Right kidney (tissue), 1 donor: ENCODE measurements around the gene SLC2A10.

Source experiments
- DNase-seq: peaks from one replicate; pipeline ENCODE4 v3.0.0-alpha.2; 2016

SLC2A10 gene

GRCh38 chr20:46725186-46726165 lies 16.0 kb downstream of the SLC2A10 start:
- DNase-seq: no peak

- no peak for DNase-seq
Observed at GRCh38 chr20:46731770-46732169, 22.3 kb downstream of the SLC2A10 start.

- no peak for DNase-seq
Observed at GRCh38 chr20:46735436-46735835, 26.0 kb downstream of the SLC2A10 start.

DNA sequence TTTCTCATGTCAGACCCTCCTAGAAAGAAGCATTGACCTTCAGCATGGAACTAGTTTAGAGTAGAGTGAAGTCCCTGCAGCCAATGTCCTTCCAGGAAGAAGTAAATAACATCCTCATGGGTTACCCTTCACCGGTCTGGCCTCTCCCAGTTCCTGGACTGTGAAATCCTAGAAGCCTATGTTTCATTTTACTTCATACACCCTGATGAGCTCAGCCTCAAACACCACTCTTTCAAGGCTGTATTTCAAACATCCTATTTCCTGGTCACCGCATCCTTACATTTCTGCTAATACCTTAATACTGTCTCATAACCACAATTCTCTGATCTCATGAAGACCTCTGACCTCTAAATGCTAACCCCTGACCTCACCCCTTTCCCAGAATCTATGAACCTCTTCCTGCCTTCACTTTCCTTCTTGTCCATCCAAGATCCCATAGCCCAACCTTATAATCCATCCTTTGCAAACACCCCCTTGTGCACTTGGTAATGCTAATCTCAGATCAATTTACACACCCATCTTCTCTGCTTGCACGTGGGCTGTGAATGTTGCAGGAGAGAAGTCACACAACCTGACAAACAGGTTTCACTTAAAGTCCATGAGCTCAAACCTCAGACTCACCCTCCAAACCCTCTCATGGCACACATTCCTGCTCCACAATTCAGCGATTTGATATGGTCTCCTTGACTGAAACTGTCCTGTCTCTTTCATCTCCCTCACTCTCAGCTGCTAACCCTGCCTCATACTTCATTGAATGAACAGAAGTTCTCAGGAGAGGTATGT lies 30.2 kb downstream of the SLC2A10 start:
- no peak for DNase-seq

DNA sequence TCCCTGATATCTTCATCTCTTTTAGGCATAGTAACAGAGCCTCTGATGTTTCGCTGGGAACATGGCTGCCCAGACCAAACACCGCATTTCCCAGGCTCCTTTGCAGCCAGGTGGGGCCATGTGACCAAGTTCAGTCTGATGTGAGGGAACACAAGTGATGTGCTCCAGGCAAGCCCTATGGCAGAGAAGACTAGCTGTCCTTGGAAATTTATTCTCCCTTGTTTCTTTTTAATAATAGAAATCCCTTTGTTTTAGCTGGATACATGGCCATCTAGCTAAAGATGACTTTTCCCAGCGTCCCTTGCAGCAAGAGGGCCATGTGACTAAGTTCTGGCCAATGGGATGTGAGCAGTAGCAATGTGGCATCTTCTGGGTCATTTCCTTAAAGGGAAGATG lies 30.8 kb downstream of the SLC2A10 start:
- DNase-seq: no peak

GRCh38 chr20:46741924-46742668 lies 32.6 kb downstream of the SLC2A10 start:
- no peak for DNase-seq

DNA sequence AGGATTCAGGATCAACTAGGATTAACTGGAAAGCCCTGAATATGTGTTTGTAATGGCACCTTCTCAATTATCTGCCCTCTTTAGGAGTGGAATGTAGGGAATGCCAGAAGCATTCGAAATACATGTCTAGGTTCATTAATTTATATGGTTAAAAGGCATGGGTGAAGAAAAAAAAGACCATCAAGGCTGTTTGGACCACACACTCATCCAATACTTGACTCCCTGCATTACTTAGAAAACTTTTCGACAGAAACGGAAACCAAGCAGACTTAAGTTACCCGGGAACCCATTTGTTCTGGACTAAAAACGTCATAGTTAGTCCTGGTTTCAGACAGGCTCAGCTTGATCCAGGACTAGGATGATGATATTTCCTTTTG lies 33.2 kb downstream of the SLC2A10 start:
- DNase-seq: no peak

GRCh38 chr20:46743088-46743487 lies 33.6 kb downstream of the SLC2A10 start:
- DNase-seq: no peak

DNA sequence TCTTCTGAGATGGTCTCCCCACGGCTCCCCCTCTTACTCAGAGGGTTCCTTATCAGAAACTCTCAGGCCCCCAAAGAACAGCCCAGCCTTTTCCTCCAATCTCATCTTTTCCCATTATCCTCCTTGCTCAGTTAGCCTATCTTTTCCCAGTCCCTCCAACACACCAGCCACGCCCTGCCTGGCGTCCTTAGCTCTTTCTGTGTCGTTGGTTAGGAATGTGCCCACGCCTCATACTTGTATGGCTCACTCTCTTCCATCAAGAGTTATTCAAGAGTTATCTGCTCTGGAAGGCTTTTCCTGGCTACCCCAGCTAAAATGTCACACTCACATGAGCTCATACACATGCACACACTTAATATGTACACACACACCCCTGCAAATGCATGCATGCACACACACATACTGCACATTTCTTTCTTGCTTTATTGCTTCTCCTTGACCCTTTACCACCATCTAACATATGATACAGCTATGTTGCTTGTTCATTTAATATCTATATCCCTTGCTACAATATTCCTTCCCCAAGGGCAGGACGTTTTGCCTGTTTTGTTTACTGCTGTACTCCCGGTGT lies 37.6 kb downstream of the SLC2A10 start:
- no peak for DNase-seq

DNA sequence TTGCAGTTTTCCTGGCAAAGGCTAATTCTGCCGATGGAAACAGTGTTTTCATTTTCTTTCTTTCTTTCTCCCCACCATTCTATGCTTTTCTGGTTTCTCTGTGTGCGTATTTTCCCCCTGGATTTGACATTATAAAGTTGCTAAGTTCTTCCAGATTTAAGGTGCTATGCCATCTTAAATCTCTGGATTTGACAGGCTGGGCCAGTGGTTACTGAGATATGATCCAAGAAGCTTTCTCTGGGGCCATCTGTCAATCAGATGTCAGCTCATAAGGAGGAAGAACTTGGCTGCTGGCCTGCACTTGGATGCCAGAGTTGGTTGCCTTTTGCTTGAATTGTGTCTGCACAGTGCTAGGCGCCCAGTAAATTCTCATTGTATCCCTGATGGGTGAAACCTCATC lies 39.7 kb downstream of the SLC2A10 start:
- DNase-seq: no peak

GRCh38 chr20:46751856-46752255 lies 42.4 kb downstream of the SLC2A10 start:
- no peak for DNase-seq

DNA sequence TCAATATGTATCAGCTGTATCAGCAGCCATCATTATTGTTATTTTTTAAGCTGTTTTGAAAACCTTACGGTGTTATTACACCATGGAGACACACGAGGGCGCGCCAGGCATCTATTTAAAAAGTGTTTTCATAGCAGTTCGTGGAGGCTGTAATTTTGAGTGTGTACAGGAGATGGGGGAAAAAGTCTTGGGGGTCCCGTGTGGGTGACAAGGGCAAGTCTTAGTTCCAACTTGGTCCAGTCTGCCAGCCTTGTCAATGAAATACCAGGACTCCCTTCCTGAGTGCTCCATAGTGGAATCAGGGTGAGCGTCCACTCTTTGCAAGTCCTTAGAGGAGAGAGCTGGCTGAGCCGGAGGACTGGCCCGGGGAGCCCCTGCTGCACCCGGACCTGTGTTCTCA lies 43.3 kb downstream of the SLC2A10 start:
- peak; percentile 57 for DNase-seq

DNA sequence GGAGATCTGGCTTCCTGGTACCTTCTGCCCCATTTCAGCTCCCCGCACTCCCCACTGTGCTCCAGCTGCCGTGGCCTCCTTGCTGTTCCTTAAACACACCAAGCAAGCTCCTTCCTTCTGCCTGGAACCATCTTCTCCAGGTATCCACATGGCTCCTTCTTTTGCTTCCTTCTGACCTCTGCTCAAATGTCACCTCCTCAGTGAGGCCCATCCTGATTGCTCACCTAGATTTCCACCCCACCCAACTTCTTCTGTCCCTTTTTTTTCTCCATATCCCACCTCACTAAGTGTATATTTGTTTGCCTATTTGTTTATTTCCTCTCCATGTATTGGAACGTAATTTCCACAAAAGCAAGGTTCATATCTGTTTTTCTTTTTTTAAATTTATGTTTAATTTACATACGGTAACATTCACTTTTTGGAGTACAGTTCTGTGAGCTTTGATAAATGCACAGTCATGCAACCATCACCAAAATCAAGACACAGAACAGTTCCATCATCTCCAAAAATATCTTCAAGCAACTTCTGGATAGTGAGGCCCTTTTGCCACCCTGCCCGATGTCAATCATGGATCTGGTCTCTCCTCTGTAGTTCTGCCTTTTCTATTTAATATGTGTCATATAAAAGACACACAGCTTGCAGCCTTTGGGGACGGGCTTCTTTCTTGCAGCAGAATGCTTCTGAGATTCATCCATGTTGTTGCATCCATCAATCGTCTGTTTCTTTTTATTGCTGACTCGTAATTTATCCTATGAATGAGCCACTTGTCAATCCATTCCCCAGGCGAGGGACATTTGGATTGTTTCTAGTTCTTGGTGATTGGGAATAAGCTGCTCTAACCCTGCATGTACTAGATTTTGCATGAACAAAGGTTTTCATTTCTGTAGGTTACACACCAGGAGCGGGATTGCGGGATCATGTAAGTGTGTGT lies 46.3 kb downstream of the SLC2A10 start:
- no peak for DNase-seq

GRCh38 chr20:46756419-46756818 lies 47.0 kb downstream of the SLC2A10 start:
- no peak for DNase-seq

DNA sequence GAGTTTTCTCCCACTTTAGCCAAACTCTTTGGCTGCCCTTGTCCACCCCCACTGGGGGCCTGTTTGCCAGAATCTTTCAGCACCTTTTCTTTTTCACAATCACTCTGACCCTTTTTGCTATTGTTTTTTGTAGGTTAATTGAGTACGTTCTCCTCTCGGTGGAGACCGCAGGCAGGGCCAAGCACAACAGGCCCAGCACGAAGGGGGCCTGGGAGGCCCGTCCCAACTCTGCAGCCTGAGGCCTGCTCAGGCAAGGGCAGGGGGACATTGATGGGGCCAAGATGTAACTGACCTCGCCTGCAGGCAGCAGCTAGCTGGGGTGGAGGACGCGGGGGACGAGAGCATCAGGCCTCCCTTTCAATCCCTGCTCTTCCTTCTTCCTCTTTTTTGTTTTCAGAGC lies 47.7 kb downstream of the SLC2A10 start:
- DNase-seq: no peak

GRCh38 chr20:46757754-46758678 lies 48.6 kb downstream of the SLC2A10 start:
- peak; percentile 72 for DNase-seq

DNA sequence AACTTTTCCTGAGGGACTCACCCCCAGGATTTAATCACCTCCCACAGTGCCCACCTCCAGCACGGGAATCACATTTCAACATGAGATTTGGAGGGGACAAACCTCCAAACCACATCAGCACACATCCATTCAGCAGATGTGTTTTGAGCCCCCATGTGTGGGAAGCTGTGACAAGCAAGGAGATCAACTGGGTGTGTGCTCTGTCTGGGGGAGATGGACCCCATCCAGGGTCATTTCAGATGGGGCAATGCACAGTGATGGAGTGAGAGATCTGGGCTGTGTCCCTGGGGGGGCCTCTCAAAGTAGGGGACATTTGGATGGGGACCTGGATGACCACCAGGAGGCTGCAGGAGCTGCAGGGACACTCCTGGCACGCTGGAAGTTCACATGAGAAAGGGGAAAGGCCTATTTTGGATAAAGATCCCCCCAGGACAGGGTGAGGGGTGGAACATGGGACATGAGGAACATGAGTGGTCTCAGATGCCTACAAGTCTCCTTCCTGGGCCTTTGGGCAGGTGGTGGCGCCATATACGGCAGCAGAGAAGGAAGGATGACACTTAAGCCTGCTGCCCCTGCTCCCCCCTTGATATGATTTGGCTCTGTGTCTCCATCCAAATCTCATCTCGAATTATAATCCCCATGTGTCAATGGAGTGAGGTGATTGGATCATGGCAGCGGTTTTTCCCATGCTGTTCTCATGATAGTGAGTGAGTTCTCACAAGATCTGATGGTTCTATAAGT lies 49.6 kb downstream of the SLC2A10 start:
- no peak for DNase-seq

GRCh38 chr20:46761566-46761965 lies 52.1 kb downstream of the SLC2A10 start:
- DNase-seq: no peak

DNA sequence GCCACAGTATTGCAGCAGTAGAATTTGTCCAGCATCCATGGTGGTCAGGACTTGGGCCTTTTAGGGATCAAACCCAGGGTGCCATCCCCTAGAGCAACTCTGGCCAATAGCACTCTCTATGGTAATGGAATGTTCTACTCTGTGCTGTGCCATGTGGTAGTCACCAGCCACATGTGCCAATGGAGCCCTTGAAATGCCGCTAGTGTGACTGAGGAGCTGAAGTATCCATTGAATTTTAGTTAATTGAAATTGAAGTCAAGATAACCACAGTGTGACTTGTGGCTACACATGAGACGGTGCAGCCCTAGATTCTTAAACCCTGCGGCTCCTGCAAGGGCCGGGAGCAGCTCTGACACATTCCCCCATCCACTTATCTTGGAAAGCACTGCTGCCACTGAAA lies 54.6 kb downstream of the SLC2A10 start:
- no peak for DNase-seq
